Neural cell (in vitro differentiated cells): Measurements from ENCODE around the gene EPHA8. TPM values are rescaled to one million over a fixed set of nuclear protein-coding genes. Genes with fewer than 3 reads are reported as not detected.

Experiments used
- H2AFZ ChIP-seq: fragments of 200-600, 300-800 bp; sonication (generic), shearing (Covaris generic); 2 replicates; pipeline ENCODE4 v1.6.0; 2014; ENCODE audit warnings: low read depth, mild to moderate bottlenecking, antibody characterized with exemption, low read length, moderate library complexity
- H3F3A ChIP-seq: fragments of 200-600 bp; shearing (Covaris generic); 2 replicates; pipeline ENCODE4 v1.6.1; 2016; ENCODE audit warnings: mild to moderate bottlenecking, moderate library complexity, mixed read lengths, antibody characterized with exemption, low read length; ENCODE audit not compliant: insufficient read depth, poor library complexity, severe bottlenecking
- H3K27ac ChIP-seq: fragments of 200-600, 300-800 bp; sonication (generic), shearing (Covaris generic); 2 replicates; pipeline ENCODE4 v1.5.1; 2014; ENCODE audit warnings: mild to moderate bottlenecking, low read length, moderate library complexity
- H3K27me3 ChIP-seq: fragments of 300-800, 200-600 bp; sonication (generic), shearing (Covaris generic); 2 replicates; pipeline ENCODE4 v1.6.0; 2014; ENCODE audit warnings: mild to moderate bottlenecking, low read depth, low read length, moderate library complexity; ENCODE audit not compliant: insufficient read depth
- H3K36me3 ChIP-seq: fragments of 300-800, 200-600 bp; sonication (generic), shearing (Covaris generic); 2 replicates; pipeline ENCODE4 v1.5.1; 2014; ENCODE audit warnings: mild to moderate bottlenecking, antibody characterized with exemption, low read length, moderate library complexity; ENCODE audit not compliant: insufficient read depth
- H3K4me2 ChIP-seq: fragments of 300-800, 200-600 bp; sonication (generic), shearing (Covaris generic); 2 replicates; pipeline ENCODE4 v1.6.0; 2014; ENCODE audit warnings: mild to moderate bottlenecking, low read length
- H3K4me3 ChIP-seq: fragments of 300-800, 200-600 bp; sonication (generic), shearing (Covaris generic); 2 replicates; pipeline ENCODE4 v1.5.1; 2014; ENCODE audit warnings: mild to moderate bottlenecking, low read length, moderate library complexity
- H3K79me2 ChIP-seq: fragments of 200-600 bp; shearing (Covaris generic); replicated peaks from 2 replicates; pipeline ENCODE4 v1.6.0; 2014; ENCODE audit warnings: mild to moderate bottlenecking, low read length, moderate library complexity; ENCODE audit not compliant: insufficient read depth
- H3K9ac ChIP-seq: fragments of 300-800, 200-600 bp; sonication (generic), shearing (Covaris generic); 2 replicates; pipeline ENCODE4 v1.6.1; 2016; ENCODE audit warnings: mild to moderate bottlenecking, low read length, mixed read lengths
- H3K9me2 ChIP-seq: fragments of 200-600 bp; shearing (Covaris generic); 2 replicates; pipeline ENCODE4 v1.6.1; 2016; ENCODE audit warnings: mild to moderate bottlenecking, low read length, mixed read lengths; ENCODE audit not compliant: insufficient read depth
- H3K9me3 ChIP-seq: fragments of 200-600, 300-800 bp; sonication (generic), shearing (Covaris generic); 2 replicates; pipeline ENCODE4 v1.6.1; 2016; ENCODE audit warnings: mild to moderate bottlenecking, mixed run types, low read length, moderate library complexity, mixed read lengths
- H4K20me1 ChIP-seq: fragments of 200-600 bp; shearing (Covaris generic); 2 replicates; pipeline ENCODE4 v1.6.1; 2016; ENCODE audit warnings: mild to moderate bottlenecking, mixed run types; ENCODE audit not compliant: insufficient read depth
- CTCF ChIP-seq: fragments of 450-650 bp; IDR thresholded peaks from 2 replicates; pipeline ENCODE4 v1.5.1; 2014; ENCODE audit warnings: antibody characterized with exemption, mild to moderate bottlenecking, moderate library complexity; ENCODE audit not compliant: poor library complexity, severe bottlenecking
- EP300 ChIP-seq: fragments of 450-650 bp; conservative IDR thresholded peaks from 2 replicates; pipeline ENCODE4 v1.6.1; 2014; ENCODE audit warnings: antibody characterized with exemption, mild to moderate bottlenecking, moderate library complexity; ENCODE audit not compliant: poor library complexity, severe bottlenecking
- EZH2 ChIP-seq: fragments of 200-600, 300-800 bp; shearing (Covaris generic), sonication (generic); IDR thresholded peaks from 2 replicates; pipeline ENCODE4 v1.6.1; 2014; ENCODE audit warnings: antibody characterized with exemption, low read length, borderline replicate concordance, mild to moderate bottlenecking; ENCODE audit not compliant: insufficient read depth, poor library complexity, severe bottlenecking
- MXI1 ChIP-seq: fragments of 450-650 bp; conservative IDR thresholded peaks from 2 replicates; pipeline ENCODE4 v1.6.1; 2014; ENCODE audit warnings: antibody characterized with exemption, mild to moderate bottlenecking; ENCODE audit not compliant: poor library complexity, severe bottlenecking
- POLR2AphosphoS5 ChIP-seq: IDR thresholded peaks from 2 replicates; pipeline ENCODE4 v1.6.1; 2012
- RAD21 ChIP-seq: fragments of 450-650 bp; conservative IDR thresholded peaks from 2 replicates; pipeline ENCODE4 v1.6.1; 2014; ENCODE audit warnings: antibody characterized with exemption, mild to moderate bottlenecking, moderate library complexity
- REST ChIP-seq: IDR thresholded peaks from 2 replicates; pipeline ENCODE4 v1.6.1; 2012; ENCODE audit warnings: borderline replicate concordance
- SMC3 ChIP-seq: fragments of 450-650 bp; conservative IDR thresholded peaks from 2 replicates; pipeline ENCODE4 v1.6.1; 2014; ENCODE audit warnings: antibody characterized with exemption, mild to moderate bottlenecking, moderate library complexity; ENCODE audit not compliant: poor library complexity
- TAF1 ChIP-seq: IDR thresholded peaks from 2 replicates; pipeline ENCODE4 v1.6.1; 2012; ENCODE audit warnings: low read depth
- polyA plus RNA-seq: library from polyadenylated mRNA; depleted of rRNA; stranded (reverse); fragments of >200 nt; gene quantifications from 2 replicates; pipeline ENCODE4 v1.2.3, GENCODE V29; 2014

The EPHA8 gene
- polyA plus RNA-seq, 1 donor from 2014 or later: 4.7 TPM

- Histone ChIP-seq H3K9ac (no peak overlapping the region), H4K20me1 (no peaks in the 10 kb centered on the region), H3K4me2 (no peak overlapping the region), H3K36me3 (no peaks in the 10 kb centered on the region), H3K9me2 (no peaks in the 10 kb centered on the region), H3K9me3 (no peaks in the 10 kb centered on the region), H3K27ac (no peak overlapping the region), H3K79me2 (no peaks in the 10 kb centered on the region), H3K4me3 (no peak overlapping the region), H3F3A (no peaks in the 10 kb centered on the region), H2AFZ (no peak overlapping the region), H3K27me3 (no peaks in the 10 kb centered on the region)
- TF ChIP-seq POLR2AphosphoS5 (no peak), RAD21 (no peak), CTCF (no peak), MXI1 (no peak), TAF1 (no peak), EP300 (no peak), EZH2 (no peak), REST (no peak), SMC3 (no peak)
Measured at GRCh38 chr1:22525646-22526045, 37.6 kb upstream of the EPHA8 start.

DNA sequence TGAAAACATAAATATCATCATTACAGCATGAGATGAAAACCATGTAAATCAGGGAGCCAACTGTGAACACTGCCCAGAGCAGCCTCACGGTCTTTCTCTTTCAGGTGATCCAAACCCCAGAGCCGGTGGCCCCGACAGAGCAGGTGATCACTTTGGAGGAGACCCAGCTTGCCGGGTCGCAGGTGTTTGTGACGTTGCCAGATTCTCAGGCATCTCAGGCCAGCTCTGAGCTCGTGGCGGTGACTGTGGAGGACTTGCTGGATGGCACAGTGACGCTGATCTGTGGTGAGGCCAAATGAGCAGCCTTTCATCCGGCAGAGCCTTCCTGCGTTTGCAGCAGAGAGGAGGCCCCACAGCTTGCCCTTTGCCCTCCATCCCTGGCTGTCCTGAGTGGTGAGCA, 37.2 kb upstream of the EPHA8 start:
- Histone ChIP-seq H3K27ac (no peak overlapping the region), H3K9ac (no peak overlapping the region), H3F3A (no peaks in the 10 kb centered on the region), H3K79me2 (no peaks in the 10 kb centered on the region), H4K20me1 (no peaks in the 10 kb centered on the region), H3K9me3 (no peaks in the 10 kb centered on the region), H3K27me3 (no peaks in the 10 kb centered on the region), H3K4me3 (no peak overlapping the region), H2AFZ (no peak overlapping the region), H3K9me2 (no peaks in the 10 kb centered on the region), H3K4me2 (no peak overlapping the region), H3K36me3 (no peaks in the 10 kb centered on the region)
- TF ChIP-seq RAD21: no peak
- no peak for TF ChIP-seq MXI1
- TF ChIP-seq EP300: no peak
- TF ChIP-seq SMC3: no peak
- TF ChIP-seq EZH2: no peak
- no peak for TF ChIP-seq CTCF
- TF ChIP-seq POLR2AphosphoS5: no peak
- TF ChIP-seq REST: no peak
- TF ChIP-seq TAF1: no peak
